A673 (cell line): ENCODE data around the gene TK2. TPM values are rescaled to one million over a fixed set of nuclear protein-coding genes. Genes with fewer than 3 reads are reported as not detected.

Experiments used
- BruUV-seq: library from RNA; stranded (reverse); fragments of 400-500 nt; replicated peaks from 2 replicates; lab custom pipeline; 2021; lab: Mats Ljungman, UMichigan
- CTCF ChIA-PET: fragments of 300-600 bp; sonication (Branson Sonifier 250); formaldehyde crosslinking; loops from one replicate; lab custom pipeline; 2022; ENCODE audit warnings: antibody characterized with exemption; lab: Charles Lee
- POLR2A ChIA-PET: fragments of 300-600 bp; sonication (Branson Sonifier 250); formaldehyde crosslinking; loops from one replicate; lab custom pipeline; 2022; ENCODE audit warnings: antibody characterized with exemption; ENCODE audit not compliant: low non-redundant PET; lab: Charles Lee
- DNase-seq: peaks from one replicate; pipeline ENCODE4 v3.0.0-alpha.2; 2015; ENCODE audit warnings: low spot score
- H3K27ac ChIP-seq: fragments of 200-600 bp; sonication (generic); 2 replicates; pipeline ENCODE4 v1.5.1; 2016; ENCODE audit warnings: mixed run types, low read depth, mild to moderate bottlenecking, mixed read lengths, antibody characterized with exemption, low read length; ENCODE audit not compliant: poor library complexity, severe bottlenecking
- H3K27me3 ChIP-seq: fragments of 200-600 bp; sonication (generic); replicated peaks from 2 replicates; pipeline ENCODE4 v1.6.1; 2017; ENCODE audit warnings: mixed run types, low read depth, mild to moderate bottlenecking, mixed read lengths, antibody characterized with exemption, low read length; ENCODE audit not compliant: insufficient read depth, poor library complexity
- H3K36me3 ChIP-seq: fragments of 200-600 bp; sonication (generic); 2 replicates; pipeline ENCODE4 v1.6.1; 2016; ENCODE audit warnings: mixed run types, mild to moderate bottlenecking, mixed read lengths, antibody characterized with exemption, low read length; ENCODE audit not compliant: insufficient read depth, poor library complexity, severe bottlenecking
- H3K4me1 ChIP-seq: fragments of 200-600 bp; sonication (generic); 2 replicates; pipeline ENCODE4 v1.6.1; 2017; ENCODE audit warnings: mixed run types, mild to moderate bottlenecking, mixed read lengths, antibody characterized with exemption, low read length; ENCODE audit not compliant: insufficient read depth, poor library complexity, severe bottlenecking
- H3K4me3 ChIP-seq: fragments of 200-600 bp; sonication (generic); 2 replicates; pipeline ENCODE4 v1.5.1; 2016; ENCODE audit warnings: low read depth, mixed run types, mild to moderate bottlenecking, mixed read lengths, low read length; ENCODE audit not compliant: poor library complexity, severe bottlenecking
- H3K9me3 ChIP-seq: fragments of 200-600 bp; sonication (generic); 2 replicates; pipeline ENCODE4 v1.6.1; 2016; ENCODE audit warnings: mixed run types, low read depth, mild to moderate bottlenecking, mixed read lengths, antibody characterized with exemption, low read length; ENCODE audit not compliant: poor library complexity, severe bottlenecking
- CTCF ChIP-seq: fragments of 300-800, 200-600 bp; sonication (generic); conservative IDR thresholded peaks from 2 replicates; pipeline ENCODE4 v1.5.1; 2017; ENCODE audit warnings: low read depth, mild to moderate bottlenecking, antibody characterized with exemption, low read length, moderate library complexity, mixed read lengths
- EZH2 ChIP-seq: fragments of 200-600 bp; sonication (generic); IDR thresholded peaks from 2 replicates; pipeline ENCODE4 v1.6.1; 2017; ENCODE audit warnings: borderline replicate concordance, low read depth, mild to moderate bottlenecking, mixed read lengths, antibody characterized with exemption, low read length; ENCODE audit not compliant: poor library complexity, severe bottlenecking
- intact Hi-C: fragments of 100-400 bp; cut with micrococcal nuclease; formaldehyde crosslinking; loops from one replicate; pipeline ENCODE4 v1.10.0; 2022; ENCODE audit not compliant: unreplicated experiment
- total RNA-seq: library from RNA; stranded (reverse); gene quantifications from 2 replicates; pipeline ENCODE4 v1.2.3, GENCODE V29; 2021

The TK2 gene
- total RNA-seq, 1 experiment from 2014 or later, result 8.2 TPM

GRCh38 chr16:66462912-66463311 lies 87.0 kb downstream of the TK2 start:
- peaks cover 9% of the 10 kb centered on the region for H3K27me3 ChIP-seq
- CTCF ChIA-PET, result interaction anchor here (1.2 kb wide), 1 partner anchor 56 kb away, joined by 3 read pairs; no protein-coding TSS in a partner anchor
- BruUV-seq, result no TSS peak
- TF ChIP-seq CTCF (no peak), EZH2 (no peak)
- DNase-seq, result peak; percentile 29
- POLR2A ChIA-PET, result no interaction called here
- no peak overlapping the region for H3K27ac ChIP-seq
- no peak overlapping the region for H3K4me3 ChIP-seq
- no peaks in the 10 kb centered on the region for H3K4me1 ChIP-seq
- no peaks in the 10 kb centered on the region for H3K9me3 ChIP-seq
- intact Hi-C loops, result no loop called here
- H3K36me3 ChIP-seq, result no peaks in the 10 kb centered on the region

GRCh38 chr16:66460703-66461102 lies 89.2 kb downstream of the TK2 start:
- no peaks in the 10 kb centered on the region for H3K36me3 ChIP-seq
- no peaks in the 10 kb centered on the region for H3K4me1 ChIP-seq
- no TSS peak for BruUV-seq
- H3K27ac ChIP-seq, result no peak overlapping the region
- H3K4me3 ChIP-seq, result no peak overlapping the region
- ChIA-PET POLR2A (interaction anchor here (0.6 kb wide), 1 partner anchor 10 kb away, joined by 8 read pairs; no protein-coding TSS in a partner anchor), CTCF (no interaction called here)
- no peak for TF ChIP-seq EZH2
- intact Hi-C loops, result no loop called here
- DNase-seq, result no peak
- H3K27me3 ChIP-seq, result peaks cover 9% of the 10 kb centered on the region
- no peaks in the 10 kb centered on the region for H3K9me3 ChIP-seq

GRCh38 chr16:66459878-66460277 lies 90.0 kb downstream of the TK2 start:
- Histone ChIP-seq H3K36me3 (no peaks in the 10 kb centered on the region), H3K27ac (no peak overlapping the region), H3K27me3 (peaks cover 9% of the 10 kb centered on the region), H3K4me3 (no peak overlapping the region), H3K9me3 (no peaks in the 10 kb centered on the region), H3K4me1 (no peaks in the 10 kb centered on the region)
- no peak for DNase-seq
- TF ChIP-seq EZH2 (no peak), CTCF (no peak)
- intact Hi-C loops, result no loop called here
- CTCF ChIA-PET, result no interaction called here
- POLR2A ChIA-PET, result no interaction called here
- BruUV-seq, result no TSS peak

GRCh38 chr16:66458853-66459252 lies 91.1 kb downstream of the TK2 start:
- TF ChIP-seq EZH2, result no peak
- no peak for TF ChIP-seq CTCF
- Histone ChIP-seq H3K4me1 (no peaks in the 10 kb centered on the region), H3K9me3 (no peaks in the 10 kb centered on the region), H3K27me3 (peaks cover 5% of the 10 kb centered on the region), H3K36me3 (no peaks in the 10 kb centered on the region), H3K27ac (no peak overlapping the region), H3K4me3 (no peak overlapping the region)
- ChIA-PET POLR2A (no interaction called here), CTCF (no interaction called here)
- no peak for DNase-seq
- BruUV-seq, result no TSS peak
- intact Hi-C loops, result no loop called here
